Hematopoietic multipotent progenitor cell treated with erythropoietin and hydrocortisone succinate and interleukin-3 and kit ligand, for 8 days (in vitro differentiated cells): ENCODE measurements around the gene MAP2K5.

Experiments used
- DNase-seq: peaks from one replicate; pipeline ENCODE4 v3.0.0-alpha.2; 2015

The MAP2K5 gene

GRCh38 chr15:67678993-67679392 is 136.5 kb downstream of the MAP2K5 start:
- no peak for DNase-seq

- no peak for DNase-seq
Observed at GRCh38 chr15:67680641-67681040, 138.1 kb downstream of the MAP2K5 start.

- DNase-seq, result peak; percentile 45
Observed at GRCh38 chr15:67685008-67685599, 142.6 kb downstream of the MAP2K5 start.

- DNase-seq, result no peak
Observed at GRCh38 chr15:67685716-67686115, 143.2 kb downstream of the MAP2K5 start.

- no peak for DNase-seq
Observed at GRCh38 chr15:67690936-67691335, 148.4 kb downstream of the MAP2K5 start.

- DNase-seq, result no peak
Observed at GRCh38 chr15:67691450-67691849, 148.9 kb downstream of the MAP2K5 start.

- no peak for DNase-seq
Observed at GRCh38 chr15:67692573-67692972, 150.1 kb downstream of the MAP2K5 start.

GRCh38 chr15:67696087-67696486 is 153.6 kb downstream of the MAP2K5 start:
- DNase-seq, result no peak

GRCh38 chr15:67700023-67700422 is 157.5 kb downstream of the MAP2K5 start:
- DNase-seq, result no peak

- no peak for DNase-seq
Observed at GRCh38 chr15:67701669-67702068, 159.2 kb downstream of the MAP2K5 start.

- no peak for DNase-seq
Observed at GRCh38 chr15:67707520-67708283, 165.2 kb downstream of the MAP2K5 start.

GRCh38 chr15:67708500-67708899 is 166.0 kb downstream of the MAP2K5 start:
- DNase-seq, result no peak

- DNase-seq, result no peak
Observed at GRCh38 chr15:67715170-67715569, 172.7 kb downstream of the MAP2K5 start.

GRCh38 chr15:67716171-67716570 is 173.7 kb downstream of the MAP2K5 start:
- DNase-seq, result no peak

- DNase-seq, result no peak
Observed at GRCh38 chr15:67717776-67718175, 175.3 kb downstream of the MAP2K5 start.

GRCh38 chr15:67719330-67719959 is 176.9 kb downstream of the MAP2K5 start:
- DNase-seq, result no peak

- peak; percentile 30 for DNase-seq
Observed at GRCh38 chr15:67720556-67721175, 178.2 kb downstream of the MAP2K5 start.

- no peak for DNase-seq
Observed at GRCh38 chr15:67722030-67722817, 179.7 kb downstream of the MAP2K5 start.

- DNase-seq, result no peak
Observed at GRCh38 chr15:67723294-67724024, 181.0 kb downstream of the MAP2K5 start.

- DNase-seq, result no peak
Observed at GRCh38 chr15:67724691-67725375, 182.3 kb downstream of the MAP2K5 start.

- DNase-seq, result no peak
Observed at GRCh38 chr15:67730135-67730534, 187.6 kb downstream of the MAP2K5 start.
